Gastrocnemius medialis (tissue), 4 donors: Measurements from ENCODE around the gene COL25A1. TPM values are rescaled to one million over a fixed set of nuclear protein-coding genes. Genes with fewer than 3 reads are reported as not detected.
A peak's percentile ranks its signal among the peaks of the same experiment; 100 is the strongest.

Source experiments
- ATAC-seq, 2 donors: fragments of 150-250 bp; one replicate each; pipeline ENCODE4 v1.9.1; 2016
- DNase-seq, 2 donors: peaks; one replicate each; pipeline ENCODE4 v3.0.0-alpha.2; 2019
- H3K27ac ChIP-seq, 4 donors: fragments of 200-600 bp; sonication (generic); 1 replicate in 1 of 4; 2 replicates in 3 of 4; pipeline ENCODE4 v1.5.1; 2016 to 2018; ENCODE audit warnings: mild to moderate bottlenecking in 2 of 4, moderate library complexity in 1 of 4
- H3K27me3 ChIP-seq, 3 donors: fragments of 200-600 bp; sonication (generic) in 2 of 3; 1 replicate in 1 of 3; 2 replicates in 2 of 3; pipeline versions ENCODE4 v1.5.1 to v1.6.0; 2016 to 2019; ENCODE audit warnings: mild to moderate bottlenecking in 1 of 3, moderate library complexity in 1 of 3
- H3K36me3 ChIP-seq, 2 donors: fragments of 200-600 bp; sonication (generic) in 1 of 2; one replicate each; pipeline ENCODE4 v1.5.1; 2017 to 2018
- H3K4me1 ChIP-seq, 2 donors: fragments of 200-600 bp; sonication (generic) in 1 of 2; one replicate each; pipeline ENCODE4 v1.5.1; 2016 to 2017; ENCODE audit warnings: mild to moderate bottlenecking in 2 of 2
- H3K4me3 ChIP-seq, 4 donors: fragments of 200-600 bp; sonication (generic) in 3 of 4; 1 replicate in 1 of 4; 2 replicates in 3 of 4; pipeline ENCODE4 v1.5.1; 2016 to 2019; ENCODE audit warnings: mild to moderate bottlenecking in 2 of 4
- H3K9me3 ChIP-seq, 3 donors: fragments of 200-600 bp; sonication (generic) in 2 of 3; 1 replicate in 1 of 3; 2 replicates in 2 of 3; pipeline ENCODE4 v1.5.1; 2016 to 2019
- POLR2A ChIP-seq, 2 donors: fragments of 450-650 bp; IDR thresholded peaks; one replicate each; pipeline ENCODE4 v1.6.1; 2017; ENCODE audit warnings: antibody characterized with exemption in 2 of 2, mild to moderate bottlenecking in 2 of 2, moderate library complexity in 2 of 2
- in situ Hi-C, 4 donors: fragments of 200-750 bp; cut with MboI; loops; one replicate each; pipeline versions ENCODE4 v1.15.0 to v1.8.0; 2017; ENCODE audit warnings: low sequenced_read_pairs in 4 of 4
- intact Hi-C: fragments of 100-400 bp; cut with DNase I; formaldehyde crosslinking; loops from one replicate; pipeline ENCODE4 v1.15.1; 2023; ENCODE audit warnings: low total_unique reads
- total RNA-seq, 4 donors: library from RNA; depleted of rRNA; stranded (reverse); fragments of >200 nt; gene quantifications; one replicate each; pipeline versions ENCODE4 v1.1.0 to v1.2.3, GENCODE V29; 2016
- TF ChIP-seq, protein P1 (sequence below), 5 experiments: fragments of 450-650 bp in 3 of 5; fragments of 200-600 bp in 2 of 5; sonication (generic) in 2 of 5; IDR thresholded peaks in 4 of 5; conservative IDR thresholded peaks in 1 of 5; 1 replicate in 4 of 5; 2 replicates in 1 of 5; pipeline ENCODE4 v1.5.1; 2016 to 2019; ENCODE audit warnings: antibody characterized with exemption in 5 of 5, mild to moderate bottlenecking in 3 of 5, moderate library complexity in 3 of 5

The COL25A1 gene
- total RNA-seq, 4 donors from 2014 or later = 0.27 to 2.0 (median 0.85) TPM; not detected in 1

DNA sequence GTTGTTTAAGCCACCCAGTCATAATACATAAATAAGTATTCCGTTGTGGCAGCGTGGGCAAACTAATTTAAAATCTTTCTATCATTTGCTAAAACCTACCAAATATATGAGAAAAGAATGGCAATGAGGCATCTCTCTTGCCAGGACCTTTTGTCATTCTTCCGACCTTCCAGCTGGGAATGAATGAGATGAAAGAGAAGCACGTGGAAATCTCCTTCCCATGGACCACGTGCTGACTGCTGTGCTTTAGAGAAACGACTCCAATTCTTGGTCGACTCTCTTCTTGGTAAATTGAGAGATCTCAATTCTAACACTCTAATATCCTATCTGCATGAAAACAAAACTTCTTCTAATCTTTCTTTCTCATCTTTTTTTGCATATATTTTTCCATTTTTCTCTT is 116.5 kb downstream of the COL25A1 start:
- in situ Hi-C loops (no loop called here), intact Hi-C loops (no loop called here)
- no peaks in the 10 kb centered on the region for H3K36me3 ChIP-seq
- no peak for TF ChIP-seq POLR2A (IDR thresholded peaks at IDR 0.05)
- TF ChIP-seq, protein P1, sequence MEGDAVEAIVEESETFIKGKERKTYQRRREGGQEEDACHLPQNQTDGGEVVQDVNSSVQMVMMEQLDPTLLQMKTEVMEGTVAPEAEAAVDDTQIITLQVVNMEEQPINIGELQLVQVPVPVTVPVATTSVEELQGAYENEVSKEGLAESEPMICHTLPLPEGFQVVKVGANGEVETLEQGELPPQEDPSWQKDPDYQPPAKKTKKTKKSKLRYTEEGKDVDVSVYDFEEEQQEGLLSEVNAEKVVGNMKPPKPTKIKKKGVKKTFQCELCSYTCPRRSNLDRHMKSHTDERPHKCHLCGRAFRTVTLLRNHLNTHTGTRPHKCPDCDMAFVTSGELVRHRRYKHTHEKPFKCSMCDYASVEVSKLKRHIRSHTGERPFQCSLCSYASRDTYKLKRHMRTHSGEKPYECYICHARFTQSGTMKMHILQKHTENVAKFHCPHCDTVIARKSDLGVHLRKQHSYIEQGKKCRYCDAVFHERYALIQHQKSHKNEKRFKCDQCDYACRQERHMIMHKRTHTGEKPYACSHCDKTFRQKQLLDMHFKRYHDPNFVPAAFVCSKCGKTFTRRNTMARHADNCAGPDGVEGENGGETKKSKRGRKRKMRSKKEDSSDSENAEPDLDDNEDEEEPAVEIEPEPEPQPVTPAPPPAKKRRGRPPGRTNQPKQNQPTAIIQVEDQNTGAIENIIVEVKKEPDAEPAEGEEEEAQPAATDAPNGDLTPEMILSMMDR (IDR thresholded peaks at IDR 0.05 in 4 of 5, conservative IDR thresholded peaks at IDR 0.05 in 1 of 5) = no peak
- H3K4me3 ChIP-seq = no peak overlapping the region
- no peaks in the 10 kb centered on the region for H3K27me3 ChIP-seq
- no peak for DNase-seq
- peaks cover 0 to 22% of the 10 kb centered on the region in 2 donors for H3K4me1 ChIP-seq
- no peak overlapping the region for H3K27ac ChIP-seq
- H3K9me3 ChIP-seq = no peaks in the 10 kb centered on the region
- no peak for ATAC-seq

DNA sequence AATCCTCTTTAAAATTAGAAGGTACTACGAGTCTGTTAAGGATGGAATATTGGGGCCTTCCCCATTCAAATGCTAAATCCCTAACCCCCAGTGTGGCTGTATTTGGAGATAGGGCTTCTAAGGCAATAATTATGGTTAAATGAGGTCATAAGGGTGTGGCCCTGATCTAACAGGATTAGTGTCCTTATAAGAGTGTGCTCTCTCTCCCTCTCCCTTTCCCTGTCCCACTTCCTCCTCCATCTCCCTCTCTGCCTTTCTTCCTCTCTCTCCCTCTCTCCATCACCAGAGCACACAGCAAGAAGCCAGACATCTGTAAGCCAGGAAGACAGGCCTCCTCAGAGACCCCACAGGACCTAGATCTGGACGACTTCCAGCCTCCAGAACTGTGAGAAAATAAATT is 116.9 kb downstream of the COL25A1 start:
- H3K9me3 ChIP-seq = no peaks in the 10 kb centered on the region
- H3K27ac ChIP-seq = peak overlapping the region in 3 of 4 donors; percentile 16 to 71 (median 58)
- ATAC-seq (no peak), DNase-seq (no peak)
- H3K27me3 ChIP-seq = no peaks in the 10 kb centered on the region
- no peak overlapping the region for H3K4me3 ChIP-seq
- intact Hi-C loops (no loop called here), in situ Hi-C loops (no loop called here)
- no peaks in the 10 kb centered on the region for H3K36me3 ChIP-seq
- H3K4me1 ChIP-seq = peaks cover 0 to 22% of the 10 kb centered on the region in 2 donors
- TF ChIP-seq, protein P1 (IDR thresholded peaks at IDR 0.05 in 4 of 5, conservative IDR thresholded peaks at IDR 0.05 in 1 of 5) = no peak
- TF ChIP-seq POLR2A (IDR thresholded peaks at IDR 0.05) = no peak

DNA sequence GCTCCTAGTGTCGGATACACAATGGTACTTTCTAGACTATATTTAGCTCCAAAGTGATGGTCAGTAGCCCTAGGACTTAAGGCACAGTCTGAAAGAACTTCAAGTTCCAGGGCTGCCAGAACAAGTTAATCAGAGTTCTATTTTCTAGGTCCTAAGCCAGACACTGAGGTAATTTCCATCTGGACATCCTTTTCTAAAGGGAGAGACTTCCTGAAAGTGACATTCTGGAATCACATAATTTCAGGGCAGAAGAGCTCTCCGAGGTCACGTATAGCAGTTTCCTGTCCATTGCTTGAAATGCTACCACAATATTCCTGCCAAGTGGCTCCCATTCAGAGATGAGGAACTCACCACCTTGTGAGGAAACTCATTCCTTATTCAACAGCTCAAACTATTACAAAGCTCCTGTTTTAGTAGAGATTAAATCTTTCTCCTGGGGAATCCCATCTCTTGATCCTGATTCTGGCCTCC is 117.9 kb downstream of the COL25A1 start:
- TF ChIP-seq, protein P1 (IDR thresholded peaks at IDR 0.05 in 4 of 5, conservative IDR thresholded peaks at IDR 0.05 in 1 of 5) = no peak
- no peak for TF ChIP-seq POLR2A (IDR thresholded peaks at IDR 0.05)
- ATAC-seq (peak; percentile 90 to 99), DNase-seq (peak in 1 of 2 donors; percentile 34)
- peak overlapping the region; percentile 16 to 71 (median 62) for H3K27ac ChIP-seq
- H3K36me3 ChIP-seq = no peaks in the 10 kb centered on the region
- intact Hi-C loops = no loop called here
- no peaks in the 10 kb centered on the region for H3K27me3 ChIP-seq
- peaks cover 0 to 22% of the 10 kb centered on the region in 2 donors for H3K4me1 ChIP-seq
- in situ Hi-C loops = no loop called here
- no peaks in the 10 kb centered on the region for H3K9me3 ChIP-seq
- no peak overlapping the region for H3K4me3 ChIP-seq

DNA sequence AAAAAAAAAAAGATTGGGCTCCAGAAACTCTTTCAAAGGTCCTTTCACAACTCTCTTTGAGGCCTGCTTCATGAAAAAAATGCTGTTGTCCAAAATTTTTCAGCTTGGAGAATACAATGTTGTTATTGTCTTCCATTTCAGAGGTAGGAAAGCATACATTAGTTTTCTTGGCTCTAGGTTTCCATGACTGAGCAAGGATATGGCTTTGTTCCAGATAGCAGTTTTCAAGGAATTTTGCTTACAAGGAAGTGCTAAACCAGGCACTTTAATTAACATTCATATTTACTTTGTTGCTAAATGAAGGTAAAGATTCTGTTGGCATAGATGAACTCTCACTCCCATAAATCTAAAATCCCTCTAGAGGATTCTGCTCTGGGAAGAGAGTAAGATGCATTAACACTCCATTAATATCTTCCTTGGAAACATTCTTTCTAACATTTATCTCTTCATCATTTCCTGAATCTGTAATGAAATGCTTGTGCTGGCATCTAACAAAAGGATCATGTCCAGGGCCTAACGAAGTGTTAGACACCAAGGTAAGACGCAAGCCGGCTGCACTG is 118.4 kb downstream of the COL25A1 start:
- peaks cover 0 to 22% of the 10 kb centered on the region in 2 donors for H3K4me1 ChIP-seq
- ATAC-seq (no peak), DNase-seq (no peak)
- intact Hi-C loops (no loop called here), in situ Hi-C loops (no loop called here)
- H3K27ac ChIP-seq = peak overlapping the region; percentile 1 to 71 (median 62)
- no peaks in the 10 kb centered on the region for H3K36me3 ChIP-seq
- no peak for TF ChIP-seq POLR2A (IDR thresholded peaks at IDR 0.05)
- TF ChIP-seq, protein P1 (IDR thresholded peaks at IDR 0.05 in 4 of 5, conservative IDR thresholded peaks at IDR 0.05 in 1 of 5) = no peak
- no peaks in the 10 kb centered on the region for H3K9me3 ChIP-seq
- H3K4me3 ChIP-seq = no peak overlapping the region
- no peaks in the 10 kb centered on the region for H3K27me3 ChIP-seq

DNA sequence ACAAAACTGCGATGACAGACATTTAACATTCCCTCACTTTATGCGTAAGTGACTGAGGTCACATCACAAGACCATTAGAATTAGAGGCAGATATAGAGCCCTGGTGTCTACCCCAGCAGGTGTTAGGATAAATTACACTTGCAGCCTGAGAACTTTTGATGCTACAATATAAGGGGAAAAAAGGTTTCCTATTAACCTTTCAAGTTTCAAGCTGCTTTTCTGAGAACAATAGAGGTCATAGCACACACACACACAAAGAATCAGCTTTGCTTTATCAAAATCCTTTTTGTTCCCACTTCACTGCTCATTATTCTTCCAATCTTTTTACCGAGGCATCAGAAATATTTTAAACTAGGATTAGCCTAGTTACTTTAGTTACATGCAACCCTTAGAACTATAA is 119.8 kb downstream of the COL25A1 start:
- ATAC-seq (no peak), DNase-seq (no peak)
- H3K27me3 ChIP-seq = no peaks in the 10 kb centered on the region
- peaks cover 0 to 22% of the 10 kb centered on the region in 2 donors for H3K4me1 ChIP-seq
- no peaks in the 10 kb centered on the region for H3K9me3 ChIP-seq
- H3K36me3 ChIP-seq = no peaks in the 10 kb centered on the region
- in situ Hi-C loops = no loop called here
- no peak overlapping the region for H3K27ac ChIP-seq
- no peak overlapping the region for H3K4me3 ChIP-seq
- intact Hi-C loops = no loop called here
- no peak for TF ChIP-seq POLR2A (IDR thresholded peaks at IDR 0.05)
- TF ChIP-seq, protein P1 (IDR thresholded peaks at IDR 0.05 in 4 of 5, conservative IDR thresholded peaks at IDR 0.05 in 1 of 5) = no peak
